Fibroblast of mammary gland (primary cell): ENCODE measurements around the gene NR1I3.

ENCODE experiments used
- DNase-seq: peaks from one replicate; pipeline ENCODE4 v3.0.0-alpha.2; 2010; ENCODE audit warnings: low read depth
- H3K4me3 ChIP-seq: 2 replicates; pipeline ENCODE4 v1.5.1; 2011; ENCODE audit warnings: low read depth, mild to moderate bottlenecking, low read length, moderate library complexity; ENCODE audit not compliant: control insufficient read depth
- CTCF ChIP-seq: conservative IDR thresholded peaks from 2 replicates; pipeline ENCODE4 v1.5.1; 2011; ENCODE audit warnings: low read depth, low read length, inconsistent platforms; ENCODE audit not compliant: control insufficient read depth, insufficient read depth

NR1I3 gene

GRCh38 chr1:161219078-161219892 lies 18.7 kb downstream of the NR1I3 start:
- TF ChIP-seq CTCF: no peak
- no peak overlapping the region for H3K4me3 ChIP-seq
- no peak for DNase-seq

GRCh38 chr1:161218301-161219077 lies 19.5 kb downstream of the NR1I3 start:
- H3K4me3 ChIP-seq: no peak overlapping the region
- TF ChIP-seq CTCF: no peak
- no peak for DNase-seq

- TF ChIP-seq CTCF: no peak
- DNase-seq: no peak
- no peak overlapping the region for H3K4me3 ChIP-seq
Measured at GRCh38 chr1:161217831-161218230, 20.2 kb downstream of the NR1I3 start.

- DNase-seq: peak; percentile 97
- no peak for TF ChIP-seq CTCF
- H3K4me3 ChIP-seq: peak overlapping the region; percentile 19
Measured at GRCh38 chr1:161216945-161217712, 20.9 kb downstream of the NR1I3 start.

GRCh38 chr1:161215076-161215475 lies 22.9 kb downstream of the NR1I3 start, which contains the start of gene FCER1G:
TSS of gene FCER1G (plus strand) at chr1:161215295. CDS start at chr1:161215322, 27 bp downstream.
- no peak for DNase-seq

More at GRCh38 chr1:161215076-161215475, 22.9 kb downstream of the NR1I3 start, which contains the start of gene FCER1G:
- H3K4me3 ChIP-seq: no peak within 1 kb of the TSS
- TF ChIP-seq CTCF: no peak
